ENCODE measurements around the gene CDKN2AIP. TPM values are rescaled to one million over a fixed set of nuclear protein-coding genes. Genes with fewer than 3 reads are reported as not detected.

CDKN2AIP gene
- total RNA-seq, 1 donor from 2014 or later: 8.5 TPM

DNA sequence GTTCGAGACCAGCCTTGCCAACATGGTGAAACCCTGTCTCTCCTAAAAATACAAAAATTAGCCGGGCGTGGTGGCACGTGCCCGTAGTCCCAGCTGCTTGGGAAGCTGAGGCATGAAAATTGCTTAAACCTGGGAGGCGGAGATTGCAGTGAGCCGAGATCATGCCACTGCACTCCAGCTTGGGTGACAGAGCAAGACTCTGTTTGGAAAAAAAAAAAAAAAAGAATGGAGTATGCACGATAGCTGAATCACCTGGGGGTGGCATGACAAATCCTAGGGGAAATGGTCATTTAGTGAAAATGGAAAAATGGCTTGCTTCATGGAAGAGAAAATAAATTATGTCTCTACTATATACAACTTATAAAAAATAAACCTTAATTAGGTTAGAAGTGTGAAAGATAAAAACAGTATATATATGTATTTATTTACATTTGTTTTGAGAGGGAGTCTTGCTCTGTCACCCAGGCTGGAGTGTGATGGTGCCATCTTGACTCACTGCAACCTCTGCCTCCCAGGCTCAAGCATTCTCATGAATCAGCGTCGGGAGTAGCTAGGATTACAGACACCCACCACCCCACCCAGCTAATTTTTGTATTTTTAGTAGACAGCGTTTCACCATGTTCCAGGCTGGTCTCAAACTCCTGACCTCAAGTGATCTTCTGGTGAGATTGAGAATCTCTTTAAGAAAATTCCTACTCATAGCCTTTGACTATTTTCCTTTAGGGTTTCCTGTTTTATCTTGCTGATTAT lies 41.1 kb downstream of the CDKN2AIP start:
- Histone ChIP-seq H3K36me3 (no peaks in the 10 kb centered on the region), H3K4me1 (no peaks in the 10 kb centered on the region), H3K27ac (replicated peaks) (no peak overlapping the region), H3K9me3 (replicated peaks) (no peaks in the 10 kb centered on the region), H3K4me3 (no peak overlapping the region), H3K27me3 (ENCODE audit: low read depth) (no peaks in the 10 kb centered on the region)
- TF ChIP-seq, protein P1, sequence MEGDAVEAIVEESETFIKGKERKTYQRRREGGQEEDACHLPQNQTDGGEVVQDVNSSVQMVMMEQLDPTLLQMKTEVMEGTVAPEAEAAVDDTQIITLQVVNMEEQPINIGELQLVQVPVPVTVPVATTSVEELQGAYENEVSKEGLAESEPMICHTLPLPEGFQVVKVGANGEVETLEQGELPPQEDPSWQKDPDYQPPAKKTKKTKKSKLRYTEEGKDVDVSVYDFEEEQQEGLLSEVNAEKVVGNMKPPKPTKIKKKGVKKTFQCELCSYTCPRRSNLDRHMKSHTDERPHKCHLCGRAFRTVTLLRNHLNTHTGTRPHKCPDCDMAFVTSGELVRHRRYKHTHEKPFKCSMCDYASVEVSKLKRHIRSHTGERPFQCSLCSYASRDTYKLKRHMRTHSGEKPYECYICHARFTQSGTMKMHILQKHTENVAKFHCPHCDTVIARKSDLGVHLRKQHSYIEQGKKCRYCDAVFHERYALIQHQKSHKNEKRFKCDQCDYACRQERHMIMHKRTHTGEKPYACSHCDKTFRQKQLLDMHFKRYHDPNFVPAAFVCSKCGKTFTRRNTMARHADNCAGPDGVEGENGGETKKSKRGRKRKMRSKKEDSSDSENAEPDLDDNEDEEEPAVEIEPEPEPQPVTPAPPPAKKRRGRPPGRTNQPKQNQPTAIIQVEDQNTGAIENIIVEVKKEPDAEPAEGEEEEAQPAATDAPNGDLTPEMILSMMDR (IDR thresholded peaks at IDR 0.05; ENCODE audit: borderline replicate concordance): no peak
- DNase-seq: no peak
- intact Hi-C loops (cut with micrococcal nuclease): no loop called here

DNA sequence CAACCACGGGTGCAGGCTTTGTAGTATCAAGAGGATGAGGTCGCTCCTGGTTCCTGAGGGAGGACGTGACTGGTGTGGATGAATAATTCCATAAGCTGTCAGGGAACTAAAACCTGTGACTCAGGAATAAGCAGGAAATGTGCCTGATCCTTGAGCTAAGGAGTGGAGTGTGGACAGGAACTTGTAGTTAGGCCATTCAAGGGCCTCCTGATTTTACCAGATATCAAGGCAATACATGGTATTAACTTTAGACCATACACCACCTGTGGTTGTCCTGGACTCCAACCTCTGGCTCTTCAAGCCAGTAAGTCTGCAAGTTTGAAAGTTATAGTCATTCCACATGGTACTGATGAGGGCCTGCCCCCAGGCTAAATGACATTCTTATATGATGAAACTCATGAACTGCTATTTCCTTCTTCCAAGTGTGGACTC lies 48.4 kb downstream of the CDKN2AIP start:
- no peak for DNase-seq
- H3K4me1 ChIP-seq: no peaks in the 10 kb centered on the region
- H3K9me3 ChIP-seq (replicated peaks): peaks cover 18% of the 10 kb centered on the region
- TF ChIP-seq, protein P1 (IDR thresholded peaks at IDR 0.05; ENCODE audit: borderline replicate concordance): no peak
- no peak overlapping the region for H3K27ac ChIP-seq (replicated peaks)
- H3K36me3 ChIP-seq: peaks cover 10% of the 10 kb centered on the region
- H3K27me3 ChIP-seq (ENCODE audit: low read depth): no peaks in the 10 kb centered on the region
- intact Hi-C loops (cut with micrococcal nuclease): no loop called here
- H3K4me3 ChIP-seq: no peak overlapping the region

DNA sequence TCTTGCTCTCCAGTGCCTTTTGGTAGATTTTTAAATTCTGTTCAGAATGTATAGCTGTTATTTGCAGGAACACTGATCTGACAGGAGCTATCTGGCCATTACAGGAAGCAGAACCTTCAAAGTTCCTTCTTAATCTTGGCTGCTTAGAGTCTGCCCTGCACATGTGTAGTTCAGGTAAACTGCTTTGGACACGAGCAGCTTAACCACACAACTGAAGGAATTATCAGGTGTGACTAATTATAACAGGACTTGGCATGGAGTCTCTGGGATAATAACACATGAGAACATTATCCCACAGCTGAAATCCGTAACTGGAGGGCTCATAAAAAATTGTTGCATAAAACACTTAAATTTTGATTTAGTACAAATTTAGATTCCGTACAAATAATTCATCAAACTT lies 48.8 kb downstream of the CDKN2AIP start:
- H3K4me3 ChIP-seq: no peak overlapping the region
- peaks cover 18% of the 10 kb centered on the region for H3K9me3 ChIP-seq (replicated peaks)
- peaks cover 10% of the 10 kb centered on the region for H3K36me3 ChIP-seq
- no peaks in the 10 kb centered on the region for H3K27me3 ChIP-seq (ENCODE audit: low read depth)
- no peak for DNase-seq
- TF ChIP-seq, protein P1 (IDR thresholded peaks at IDR 0.05; ENCODE audit: borderline replicate concordance): no peak
- H3K4me1 ChIP-seq: no peaks in the 10 kb centered on the region
- H3K27ac ChIP-seq (replicated peaks): no peak overlapping the region
- intact Hi-C loops (cut with micrococcal nuclease): no loop called here

DNA sequence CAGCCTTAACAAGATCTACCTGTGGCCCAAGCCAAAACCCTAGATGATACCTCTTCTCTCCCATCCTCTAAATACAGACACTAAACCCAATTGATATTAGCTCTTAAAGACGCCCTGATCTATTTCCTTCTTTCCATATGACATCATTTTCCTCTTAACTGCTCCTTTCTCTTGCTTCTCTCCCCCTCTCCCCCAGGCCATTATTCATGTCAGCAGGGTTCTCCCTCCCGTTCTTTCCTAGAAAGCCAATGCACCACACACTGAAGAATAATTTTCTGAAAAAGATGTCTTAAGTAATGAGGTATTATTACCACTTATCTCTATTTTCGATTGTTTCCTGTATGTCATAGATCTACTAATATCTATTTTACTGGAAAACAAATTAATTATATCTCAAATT lies 50.7 kb downstream of the CDKN2AIP start:
- TF ChIP-seq, protein P1 (IDR thresholded peaks at IDR 0.05; ENCODE audit: borderline replicate concordance): no peak
- no peaks in the 10 kb centered on the region for H3K27me3 ChIP-seq (ENCODE audit: low read depth)
- intact Hi-C loops (cut with micrococcal nuclease): no loop called here
- H3K27ac ChIP-seq (replicated peaks): no peak overlapping the region
- H3K4me3 ChIP-seq: no peak overlapping the region
- H3K4me1 ChIP-seq: no peaks in the 10 kb centered on the region
- peaks cover 18% of the 10 kb centered on the region for H3K9me3 ChIP-seq (replicated peaks)
- peaks cover 10% of the 10 kb centered on the region for H3K36me3 ChIP-seq
- DNase-seq: no peak

Other genes with a start within 250 kb of the CDKN2AIP start
- gene CLDN22, start 124.4 kb upstream of the CDKN2AIP start, total RNA-seq: not detected
- gene CLDN24, start 122.2 kb upstream of the CDKN2AIP start, total RNA-seq: not detected
- gene ING2, start 60.4 kb downstream of the CDKN2AIP start, total RNA-seq: 5.9 TPM
- 18.0 TPM for gene RWDD4, start 214.5 kb downstream of the CDKN2AIP start, total RNA-seq
- 20.5 TPM for gene TRAPPC11, start 214.7 kb downstream of the CDKN2AIP start, total RNA-seq